ENCODE data around the gene RHOG. TPM values are rescaled to one million over a fixed set of nuclear protein-coding genes. Genes with fewer than 3 reads are reported as not detected.

Gene RHOG
- total RNA-seq, 4 donors from 2014 or later = 10.5 to 46.9 (median 38.1) TPM

- Histone ChIP-seq H3K27ac (no peak overlapping the region), H3K4me1 (peaks cover 7 to 12% of the 10 kb centered on the region in 2 donors), H3K4me3 (no peak overlapping the region), H3K36me3 (no peaks in the 10 kb centered on the region), H3K9me3 (no peaks in the 10 kb centered on the region), H3K27me3 (no peaks in the 10 kb centered on the region)
- TF ChIP-seq CTCF (IDR thresholded peaks at IDR 0.05) = no peak
- TF ChIP-seq POLR2A (IDR thresholded peaks at IDR 0.05) = no peak
- intact Hi-C loops (cut with DNase I; ENCODE audit: low total_unique reads) = no loop called here
- DNase-seq = no peak
Measured at GRCh38 chr11:3859373-3859881, 18.7 kb upstream of the RHOG start.

- TF ChIP-seq CTCF (IDR thresholded peaks at IDR 0.05) (no peak), POLR2A (IDR thresholded peaks at IDR 0.05) (no peak)
- DNase-seq = no peak
- Histone ChIP-seq H3K27me3 (no peaks in the 10 kb centered on the region), H3K4me1 (peaks cover 7% of the 10 kb centered on the region in 2 donors), H3K9me3 (no peaks in the 10 kb centered on the region), H3K27ac (no peak overlapping the region), H3K36me3 (no peaks in the 10 kb centered on the region), H3K4me3 (peak overlapping the region in 1 of 2 donors; percentile 69)
- intact Hi-C loops (cut with DNase I; ENCODE audit: low total_unique reads) = no loop called here
Measured at GRCh38 chr11:3857628-3858027, 16.9 kb upstream of the RHOG start.

- peak overlapping the region; percentile 69 to 73 for H3K4me3 ChIP-seq
Measured at GRCh38 chr11:3856856-3857553, 16.2 kb upstream of the RHOG start.

GRCh38 chr11:3855808-3856491 is 15.2 kb upstream of the RHOG start:
- H3K36me3 ChIP-seq = no peaks in the 10 kb centered on the region
- DNase-seq = peak; percentile 39 to 48
- peak overlapping the region; percentile 87 to 95 for H3K27ac ChIP-seq
- H3K4me1 ChIP-seq = peaks cover 7% of the 10 kb centered on the region in 2 donors
- no peaks in the 10 kb centered on the region for H3K9me3 ChIP-seq
- H3K4me3 ChIP-seq = peak overlapping the region; percentile 69 to 73
- no peaks in the 10 kb centered on the region for H3K27me3 ChIP-seq
- intact Hi-C loops (cut with DNase I; ENCODE audit: low total_unique reads) = no loop called here
- TF ChIP-seq CTCF (IDR thresholded peaks at IDR 0.05) = no peak
- no peak for TF ChIP-seq POLR2A (IDR thresholded peaks at IDR 0.05)

More at GRCh38 chr11:3856856-3857553, 16.2 kb upstream of the RHOG start:
- DNase-seq = no peak
- TF ChIP-seq CTCF (IDR thresholded peaks at IDR 0.05) = no peak
- TF ChIP-seq POLR2A (IDR thresholded peaks at IDR 0.05) = no peak
- Histone ChIP-seq H3K27ac (peak overlapping the region; percentile 87 to 95), H3K36me3 (no peaks in the 10 kb centered on the region), H3K27me3 (no peaks in the 10 kb centered on the region), H3K4me1 (peaks cover 7% of the 10 kb centered on the region in 2 donors), H3K9me3 (no peaks in the 10 kb centered on the region)
- intact Hi-C loops (cut with DNase I; ENCODE audit: low total_unique reads) = no loop called here
